Measurements from ENCODE around the gene SERINC1.
A peak's percentile ranks its signal among the peaks of the same experiment; 100 is the strongest.

Gene SERINC1

DNA sequence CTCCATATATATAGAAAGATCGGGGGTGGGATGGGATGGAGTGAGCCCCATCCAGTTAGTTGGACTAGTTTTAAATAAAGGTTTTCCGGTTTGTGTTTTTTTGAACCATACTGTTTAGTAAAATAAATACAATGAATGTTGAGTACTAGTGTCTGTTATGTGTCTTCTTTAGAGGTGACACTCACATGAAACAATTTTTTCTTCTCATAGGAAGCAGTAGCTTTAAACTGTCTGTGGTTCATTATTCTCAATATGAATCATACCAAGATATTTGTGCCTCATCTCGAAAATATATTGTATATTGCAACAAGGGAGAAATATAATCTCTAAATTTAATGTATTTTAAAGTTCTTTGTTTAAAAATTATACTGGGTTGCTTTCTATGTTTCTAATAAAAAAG lies 38.8 kb downstream of the SERINC1 start:
- no peak for DNase-seq (ENCODE audit: low read depth)

DNA sequence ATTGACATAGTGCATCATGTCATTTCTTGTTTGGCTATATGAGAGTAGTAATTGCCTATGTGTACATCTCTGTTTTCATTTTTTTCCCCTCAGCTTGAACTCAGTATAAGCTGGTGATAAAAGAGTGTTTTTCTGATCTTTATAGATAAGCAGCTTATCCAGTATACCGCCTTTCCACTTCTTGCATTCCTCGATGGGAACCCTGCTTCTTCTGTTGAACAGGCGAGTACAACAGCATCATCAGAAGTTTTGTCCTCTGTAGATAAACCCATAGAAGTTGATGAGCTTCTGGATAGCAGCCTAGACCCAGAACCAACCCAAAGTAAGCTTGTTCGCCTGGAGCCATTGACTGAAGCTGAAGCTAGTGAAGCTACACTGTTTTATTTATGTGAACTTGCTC lies 39.8 kb downstream of the SERINC1 start:
- DNase-seq (ENCODE audit: low read depth): no peak

DNA sequence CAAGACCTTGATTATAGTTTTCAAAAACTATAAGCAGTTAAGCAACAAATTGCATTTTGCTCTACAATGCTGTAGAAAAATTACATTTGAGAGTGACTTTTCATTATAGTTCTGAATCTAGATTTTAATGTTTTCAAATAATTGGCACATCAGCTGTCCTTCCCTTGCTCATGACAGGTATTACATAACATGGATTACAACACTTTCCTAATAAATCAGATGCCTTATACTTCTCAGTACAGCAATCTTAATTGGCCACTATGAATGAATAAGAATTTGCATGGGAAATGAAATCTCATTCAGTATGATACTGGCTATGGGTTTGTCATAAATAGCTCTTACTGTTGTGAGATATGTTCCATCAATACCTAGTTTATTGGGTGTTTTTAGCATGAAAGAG lies 42.3 kb downstream of the SERINC1 start:
- DNase-seq (ENCODE audit: low read depth): no peak

DNA sequence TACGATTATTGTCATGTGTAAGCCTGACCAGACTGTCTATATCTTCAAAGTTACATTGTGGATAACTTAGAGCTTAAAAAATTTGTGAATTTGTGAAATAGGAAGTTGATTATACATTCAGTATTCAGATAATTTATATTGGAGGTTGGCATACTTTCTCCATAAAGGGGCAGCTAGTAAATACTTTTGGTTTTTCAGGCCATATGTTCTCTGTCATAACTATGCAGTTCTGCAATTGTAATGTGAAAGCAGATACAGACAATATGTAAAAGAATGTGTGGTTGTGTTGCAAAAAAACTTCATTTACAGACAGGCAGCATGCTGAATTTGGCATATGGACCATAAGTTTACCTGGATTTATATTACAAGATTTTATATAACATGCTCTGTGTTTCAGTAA lies 42.8 kb downstream of the SERINC1 start:
- no peak for DNase-seq (ENCODE audit: low read depth)

DNA sequence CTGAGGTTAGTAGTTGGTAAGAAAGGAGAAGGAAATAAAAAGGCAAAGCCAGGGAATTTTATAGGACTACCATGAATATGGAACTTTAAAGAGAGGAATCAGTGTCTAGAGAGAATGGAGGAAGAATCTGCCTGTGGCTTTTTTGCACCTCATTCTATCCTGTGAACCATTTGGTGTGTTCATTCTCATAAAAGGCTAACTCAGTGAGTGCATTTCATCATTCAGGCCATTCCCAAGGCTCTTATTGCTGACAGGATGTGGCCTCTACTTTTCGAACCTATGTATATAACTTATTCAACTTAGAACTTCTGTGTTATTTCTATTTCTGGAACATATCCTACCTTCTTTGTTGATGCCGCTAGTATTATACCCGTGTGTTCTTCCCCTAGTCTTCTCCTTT lies 45.0 kb downstream of the SERINC1 start:
- no peak for DNase-seq (ENCODE audit: low read depth)

DNA sequence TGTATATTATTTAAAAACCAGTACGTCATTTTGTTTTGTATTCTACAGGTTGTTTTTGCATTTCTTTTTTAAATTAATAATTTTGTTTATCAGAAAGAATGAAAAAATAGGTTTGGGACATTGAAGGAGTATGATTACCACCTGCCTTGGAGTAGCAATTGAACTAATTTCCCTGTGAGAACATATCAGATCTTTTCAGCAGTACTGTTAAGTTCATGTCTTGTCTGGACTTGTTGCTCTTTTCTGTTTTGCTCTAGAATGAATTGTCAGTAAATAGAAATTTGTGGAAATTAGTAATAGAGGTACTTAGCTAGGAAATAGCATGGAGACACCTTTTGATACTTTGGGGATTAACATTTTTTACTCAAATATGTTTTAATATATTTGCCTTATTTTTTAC lies 47.9 kb downstream of the SERINC1 start:
- no peak for DNase-seq (ENCODE audit: low read depth)

DNA sequence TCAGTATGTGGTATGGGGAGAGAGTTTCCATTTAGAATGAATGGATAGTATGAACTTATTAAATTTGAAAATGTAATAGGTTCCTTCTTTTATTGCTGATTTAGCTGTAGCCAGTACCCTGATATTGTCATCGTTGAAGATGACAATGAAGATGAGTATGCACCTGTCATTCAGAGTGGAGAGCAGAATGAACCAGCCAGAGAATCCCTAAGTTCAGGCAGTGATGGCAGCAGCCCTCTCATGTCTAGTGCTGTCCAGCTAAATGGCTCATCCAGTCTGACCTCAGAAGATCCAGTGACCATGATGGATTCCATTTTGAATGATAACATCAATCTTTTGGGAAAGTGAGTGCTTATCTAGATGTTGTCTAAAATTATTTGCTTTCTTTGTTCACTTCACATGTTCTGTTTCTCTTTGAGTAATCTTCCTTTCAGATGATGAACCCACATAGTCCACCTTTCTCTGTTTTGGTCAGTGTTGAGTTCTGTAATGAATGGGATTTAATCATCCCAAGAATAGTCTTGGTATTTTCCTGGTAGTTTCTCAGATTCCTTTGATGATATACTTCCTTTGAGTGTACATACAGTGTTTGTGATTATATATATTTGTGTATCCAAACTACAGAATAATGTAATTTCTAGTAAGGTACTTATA lies 48.9 kb downstream of the SERINC1 start:
- DNase-seq (ENCODE audit: low read depth): no peak

DNA sequence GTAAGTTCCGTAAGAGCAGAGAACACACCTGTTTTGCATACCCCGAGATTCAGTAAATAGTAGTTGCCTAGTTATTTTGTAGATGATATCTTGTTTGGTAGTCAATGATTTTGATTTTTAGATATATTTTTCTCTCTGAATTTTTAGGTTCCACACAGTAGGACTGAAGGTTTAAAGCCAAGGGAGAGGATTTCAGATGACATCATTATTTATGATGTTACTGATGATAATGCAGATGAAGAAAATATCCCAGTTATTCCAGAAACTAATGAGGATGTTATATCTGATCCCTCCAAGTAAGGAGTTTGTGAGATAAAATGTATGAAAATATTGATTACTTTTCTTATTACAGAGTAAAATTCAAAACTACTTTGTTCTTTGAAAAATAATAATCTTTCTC lies 49.6 kb downstream of the SERINC1 start:
- no peak for DNase-seq (ENCODE audit: low read depth)

DNA sequence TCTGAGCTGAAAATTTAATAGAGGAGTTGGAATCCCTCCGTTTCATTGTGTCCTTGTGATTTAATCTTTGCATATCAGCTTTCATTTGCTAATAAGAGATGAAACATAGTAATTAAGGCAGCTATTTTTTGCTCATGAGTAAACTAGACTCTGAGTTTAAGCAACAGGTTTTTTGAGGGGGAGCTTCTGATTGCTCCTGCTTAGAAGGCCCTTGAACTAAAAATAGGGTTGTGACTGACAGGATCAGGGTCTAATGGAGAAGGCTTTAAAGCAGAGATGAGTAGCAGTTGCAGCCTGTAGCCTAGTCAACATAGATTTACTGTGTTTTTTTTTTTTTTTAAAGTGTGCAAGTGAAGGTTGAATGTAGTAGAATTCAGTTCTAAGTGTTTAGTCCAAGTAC lies 54.8 kb downstream of the SERINC1 start:
- DNase-seq (ENCODE audit: low read depth): no peak

DNA sequence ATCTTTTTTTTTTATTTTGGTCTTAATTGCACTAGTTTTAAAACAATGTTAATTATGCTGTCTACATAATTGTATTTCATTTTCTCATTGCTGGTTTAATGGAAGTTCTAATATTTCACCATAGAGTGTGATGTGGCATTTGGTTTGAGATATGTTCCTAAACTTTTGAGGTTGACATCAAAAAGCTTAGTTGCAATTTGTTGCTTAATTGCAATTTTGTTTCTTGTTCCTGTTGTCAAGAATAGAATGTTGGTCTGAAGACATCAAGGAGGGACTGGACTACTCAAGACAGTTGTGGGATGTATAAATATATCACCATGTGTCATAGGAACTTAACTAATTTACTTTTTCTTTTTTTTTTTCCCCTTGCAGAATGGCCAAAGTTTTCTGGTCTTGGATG lies 59.6 kb downstream of the SERINC1 start:
- DNase-seq (ENCODE audit: low read depth): no peak

DNA sequence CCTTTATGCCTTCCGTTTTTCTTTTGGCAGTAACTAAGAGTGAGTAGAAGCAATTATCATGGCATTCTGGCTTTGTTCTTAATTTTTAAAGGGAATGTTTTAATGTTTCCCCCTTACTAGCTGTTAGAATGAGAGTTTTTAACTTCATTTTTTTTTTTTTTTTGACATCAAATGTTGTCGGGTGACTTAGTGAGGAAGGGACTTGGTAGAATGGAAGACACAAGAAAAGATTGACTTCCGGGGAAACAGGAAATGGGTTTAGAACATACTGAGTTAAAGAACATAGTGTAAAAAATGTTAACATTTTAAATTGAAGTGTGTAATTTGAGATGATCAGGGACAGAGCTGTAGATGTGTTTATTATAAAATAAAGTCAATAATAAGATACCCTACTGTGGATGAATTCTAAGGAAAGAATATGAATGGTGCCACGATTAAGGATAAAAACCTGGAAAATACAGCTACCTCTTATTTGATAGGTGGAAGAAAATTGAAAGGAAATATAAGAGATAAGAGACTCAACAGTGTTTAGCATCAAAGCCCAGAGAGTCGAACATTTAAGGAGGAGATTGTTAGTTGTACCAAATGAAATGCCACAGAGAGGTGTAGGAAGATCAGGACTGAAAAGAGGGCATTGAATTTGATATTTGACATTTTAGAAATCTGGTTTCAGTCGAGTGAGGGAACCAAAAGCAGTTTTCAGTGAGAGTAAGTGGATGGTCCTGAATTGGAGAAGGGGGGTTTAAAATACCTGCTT lies 62.7 kb downstream of the SERINC1 start:
- no peak for DNase-seq (ENCODE audit: low read depth)

DNA sequence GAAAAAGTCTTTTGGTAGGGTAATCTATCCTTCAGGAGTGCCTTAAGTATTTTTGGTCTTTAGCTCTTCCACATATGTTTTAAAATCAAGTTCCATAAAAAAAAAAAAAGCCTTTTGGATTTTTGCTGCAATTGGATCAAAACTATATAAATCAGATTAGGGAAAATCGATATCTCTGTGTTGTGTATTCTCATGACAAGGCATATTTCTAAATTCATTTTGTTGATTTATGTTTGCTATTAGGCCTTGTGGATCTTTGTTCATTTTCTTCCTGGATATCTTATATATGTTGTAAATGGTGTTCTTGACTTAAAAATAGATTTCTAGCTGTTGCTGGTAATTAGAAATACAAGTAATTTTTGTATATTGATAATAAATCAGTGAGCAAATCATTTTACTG lies 63.4 kb downstream of the SERINC1 start:
- DNase-seq (ENCODE audit: low read depth): no peak

DNA sequence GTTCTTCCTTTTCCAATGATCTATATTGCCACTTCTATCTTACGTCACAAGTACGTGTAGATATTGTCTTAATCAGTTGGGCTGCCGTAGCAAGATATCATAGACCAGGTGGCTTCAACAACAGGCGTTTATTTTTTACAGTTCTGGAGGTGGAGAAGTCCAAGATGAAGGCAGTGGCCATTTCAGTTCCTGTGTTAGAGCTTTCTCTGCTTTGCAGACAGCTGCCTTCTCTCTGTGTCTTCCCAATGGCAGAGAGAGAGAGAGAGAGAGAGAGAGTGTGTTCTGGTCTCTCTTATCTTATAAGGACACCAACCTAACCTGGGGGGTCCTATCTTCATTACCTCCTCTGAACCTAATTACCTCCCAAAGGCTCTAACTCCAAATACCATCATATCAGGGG lies 63.9 kb downstream of the SERINC1 start:
- DNase-seq (ENCODE audit: low read depth): no peak

DNA sequence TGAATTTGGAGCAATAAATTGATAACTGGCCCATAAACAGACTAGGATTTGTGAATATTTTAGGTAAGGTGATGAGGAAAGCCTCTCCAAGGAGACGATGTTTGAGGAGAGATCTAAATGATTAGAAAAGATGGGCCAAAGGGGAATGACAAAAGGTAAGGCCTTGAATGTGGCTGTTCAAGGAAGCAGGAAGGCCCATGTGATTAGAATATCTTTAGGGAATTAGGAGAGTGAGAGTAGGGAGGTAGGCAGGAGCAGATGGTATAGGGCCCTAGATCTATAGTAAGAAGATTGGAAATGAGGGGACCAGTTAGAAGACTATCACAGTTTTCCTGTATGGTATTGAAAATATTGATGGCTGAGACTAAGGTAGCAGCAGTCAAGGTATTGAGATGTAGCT lies 65.4 kb downstream of the SERINC1 start:
- no peak for DNase-seq (ENCODE audit: low read depth)

DNA sequence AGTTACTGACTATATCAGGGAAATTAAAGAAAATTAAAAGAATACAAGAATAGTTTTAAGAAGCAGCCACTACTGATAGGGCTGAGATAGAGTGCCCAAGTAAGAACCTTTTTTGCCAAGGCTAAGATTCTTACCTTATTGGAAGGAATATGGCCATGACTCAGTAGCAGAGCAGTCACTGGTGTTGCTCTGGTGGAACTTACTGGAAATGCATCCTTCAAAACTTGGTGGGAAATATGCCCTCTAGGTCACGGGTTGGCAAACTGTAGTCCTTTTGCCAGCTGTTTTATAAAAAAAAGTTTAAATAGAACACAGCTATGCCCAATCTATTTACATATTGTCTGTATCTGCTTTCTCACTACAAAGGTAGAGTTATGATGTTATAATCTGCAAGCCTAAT lies 66.2 kb downstream of the SERINC1 start:
- DNase-seq (ENCODE audit: low read depth): no peak

DNA sequence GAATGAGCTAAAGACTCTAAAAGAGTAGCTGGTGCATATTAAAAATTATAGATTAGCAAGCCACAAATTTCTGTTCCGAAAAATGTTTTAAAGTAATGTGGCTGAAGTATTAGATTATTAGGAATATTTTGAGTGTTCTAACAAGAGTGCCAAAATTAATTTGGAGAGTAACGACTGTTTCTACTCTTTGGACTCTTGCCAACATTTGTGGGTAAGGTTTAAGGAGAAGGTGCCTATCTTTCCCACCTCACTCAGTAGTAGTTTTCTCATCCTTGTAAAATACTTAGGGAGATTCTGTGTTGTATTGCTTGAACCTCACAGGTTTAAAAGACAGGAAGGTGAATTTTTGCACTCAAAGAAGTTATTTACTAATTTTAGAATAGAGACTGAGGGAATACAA lies 67.2 kb downstream of the SERINC1 start:
- no peak for DNase-seq (ENCODE audit: low read depth)

DNA sequence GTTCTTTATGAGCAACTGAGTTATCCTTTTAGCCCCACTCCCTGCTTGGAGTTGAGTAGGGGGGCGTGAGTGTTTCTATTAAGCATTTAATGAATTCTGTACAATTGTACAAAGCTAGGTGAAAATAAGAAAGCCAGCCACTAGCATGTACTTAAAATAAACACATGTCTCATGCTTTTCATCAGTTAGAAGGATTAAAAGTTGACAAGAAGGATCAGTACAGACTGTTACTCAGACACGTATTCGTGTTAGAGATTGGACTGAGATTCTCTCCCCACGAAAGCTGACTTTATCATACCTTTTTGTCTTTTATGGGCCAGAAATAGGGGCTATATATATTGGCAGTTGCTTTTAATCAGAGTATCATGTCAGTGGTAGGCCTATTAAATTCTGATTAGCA lies 70.5 kb downstream of the SERINC1 start:
- DNase-seq (ENCODE audit: low read depth): no peak

DNA sequence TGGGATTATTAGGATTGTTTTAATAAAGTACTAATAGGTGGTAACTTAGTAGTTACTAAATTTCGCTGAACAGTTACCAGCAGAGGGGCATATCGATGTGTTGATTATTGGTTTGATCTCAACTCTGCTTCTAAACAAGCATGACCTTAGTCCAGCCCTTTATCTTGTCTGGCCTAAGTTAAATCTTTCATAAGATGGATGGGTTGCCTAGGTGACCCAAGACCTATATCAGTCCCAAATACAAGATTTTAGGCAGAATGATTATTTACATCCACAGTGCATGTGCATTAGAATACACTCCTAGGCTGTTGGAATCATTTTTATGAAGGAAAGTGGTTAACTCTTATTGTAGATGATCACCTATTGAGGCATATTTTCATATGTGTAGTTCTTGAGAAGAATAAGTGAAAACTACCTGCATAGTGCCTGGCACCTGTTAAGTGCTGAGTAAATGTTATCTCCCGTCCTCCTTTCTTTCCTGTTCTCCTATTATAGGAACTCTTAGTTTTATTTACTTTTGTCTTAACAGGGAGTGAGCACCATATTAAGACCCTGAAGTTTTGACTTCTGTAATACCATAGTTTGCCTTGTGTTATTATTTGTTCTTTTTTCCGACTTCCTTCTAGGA lies 71.0 kb downstream of the SERINC1 start:
- no peak for DNase-seq (ENCODE audit: low read depth)

DNA sequence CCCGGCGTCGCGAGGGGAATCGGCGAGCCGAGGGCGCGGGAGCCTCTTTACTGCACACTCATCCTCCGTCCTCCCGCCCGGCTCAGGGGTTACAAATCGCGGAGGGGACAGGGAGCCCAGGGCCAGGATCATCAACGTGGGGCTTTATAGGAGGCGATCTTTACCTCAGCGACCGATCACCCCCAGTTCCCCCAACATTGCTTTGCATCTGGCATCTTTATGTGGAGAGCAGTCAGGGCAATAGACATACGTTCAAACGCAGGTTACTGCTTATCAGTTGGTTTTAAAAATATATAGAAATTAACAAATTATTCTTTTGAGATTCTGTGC lies 71.5 kb downstream of the SERINC1 start:
- no peak for DNase-seq (ENCODE audit: low read depth)

DNA sequence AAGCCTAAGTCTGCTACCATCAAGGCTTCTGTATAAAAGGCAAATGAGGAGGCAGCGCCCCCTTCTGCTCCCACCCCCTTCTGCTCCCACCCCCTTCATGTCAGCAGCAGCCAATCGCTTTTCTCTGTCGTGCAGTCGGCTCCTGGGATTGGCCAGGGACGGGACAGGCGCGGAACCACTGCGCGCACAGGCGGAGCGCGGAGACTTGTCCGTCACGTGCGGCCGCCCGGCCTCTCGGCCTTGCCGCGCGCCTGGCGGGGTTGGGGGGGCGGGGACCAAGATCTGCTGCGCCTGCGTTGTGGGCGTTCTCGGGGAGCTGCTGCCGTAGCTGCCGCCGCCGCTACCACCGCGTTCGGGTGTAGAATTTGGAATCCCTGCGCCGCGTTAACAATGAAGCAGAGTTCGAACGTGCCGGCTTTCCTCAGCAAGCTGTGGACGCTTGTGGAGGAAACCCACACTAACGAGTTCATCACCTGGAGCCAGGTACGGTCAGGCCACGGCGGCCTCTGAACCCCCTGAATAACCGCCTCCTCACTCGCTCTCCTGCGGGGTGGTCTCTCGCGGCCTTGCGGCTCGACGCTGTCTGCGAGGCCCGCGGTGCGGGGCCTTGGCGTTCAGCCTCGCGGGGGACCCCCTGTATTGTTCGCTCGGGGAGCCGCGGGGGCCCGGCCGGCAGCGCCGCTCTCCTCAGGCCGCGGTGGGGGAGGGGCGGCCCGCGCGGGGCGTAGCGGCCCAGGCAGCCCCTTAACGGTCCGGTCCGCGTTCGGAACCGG lies 72.1 kb downstream of the SERINC1 start, which contains the start of gene HSF2:
Gene HSF2 (plus strand): TSS at position 305 of the 773 bp plus-strand sequence. CDS start 86 bp downstream, at position 391.
- DNase-seq (ENCODE audit: low read depth): peak; percentile 88

DNA sequence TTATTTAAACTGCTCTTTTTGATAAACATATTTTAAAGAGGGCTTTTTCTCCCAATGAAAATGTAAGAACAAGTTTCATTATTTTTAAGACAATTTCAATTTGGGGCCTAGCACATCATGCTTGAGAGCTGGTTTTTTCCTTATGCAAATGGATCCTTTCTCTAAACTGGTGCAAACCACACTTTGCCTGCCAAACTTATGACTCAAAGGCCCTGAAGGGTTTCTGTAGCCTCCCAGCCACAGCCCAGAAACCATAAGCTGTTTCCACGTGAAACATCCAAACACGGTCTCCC lies 72.6 kb downstream of the SERINC1 start:
- no peak for DNase-seq (ENCODE audit: low read depth)

DNA sequence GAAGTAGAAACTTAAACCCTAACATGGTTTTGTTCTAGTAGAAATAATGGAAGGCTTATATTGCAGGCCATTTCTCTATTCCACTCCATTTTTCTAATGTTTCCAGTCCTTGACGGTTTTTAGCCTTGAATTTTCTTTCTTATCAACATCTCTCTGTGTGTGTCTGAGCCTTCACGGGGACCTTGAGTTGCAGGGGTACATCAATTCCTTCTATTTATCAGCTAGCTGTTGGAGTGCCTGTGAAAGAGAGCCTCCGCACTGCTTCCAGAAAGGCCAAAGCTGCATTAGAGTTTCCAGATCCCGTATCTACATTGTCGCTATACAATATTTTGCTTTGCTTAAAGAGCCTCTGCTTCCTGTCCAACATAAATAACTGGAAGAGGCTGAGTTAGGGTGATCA lies 77.6 kb downstream of the SERINC1 start:
- DNase-seq (ENCODE audit: low read depth): no peak

DNA sequence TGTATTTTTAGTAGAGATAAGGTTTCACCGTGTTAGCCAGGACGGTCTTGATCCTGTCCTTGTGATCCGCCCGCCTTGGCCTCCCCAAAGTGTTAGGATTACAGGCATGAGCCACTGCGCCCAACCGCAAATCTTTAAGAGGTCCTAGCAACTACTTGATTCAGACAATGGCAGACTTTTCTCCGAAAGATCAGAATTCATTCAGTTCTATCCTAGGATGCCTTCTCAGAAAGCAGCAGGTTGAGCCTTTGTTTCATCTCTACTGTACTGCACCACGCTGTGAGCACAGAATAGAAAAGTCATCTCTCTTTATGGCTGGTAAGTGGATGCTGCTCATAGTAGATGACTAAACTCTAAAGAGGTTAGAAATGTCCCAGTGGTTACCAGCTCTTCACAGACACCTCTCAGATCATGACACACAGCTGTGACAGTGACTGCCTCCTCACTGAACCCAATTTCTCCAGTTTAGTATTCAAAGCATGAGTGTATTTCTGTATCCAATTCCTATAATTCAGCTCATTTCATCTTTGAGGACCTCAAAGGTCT lies 78.2 kb downstream of the SERINC1 start:
- DNase-seq (ENCODE audit: low read depth): no peak
